HepG2 (cell line): Measurements from ENCODE around the gene DHCR7. TPM values are rescaled to one million over a fixed set of nuclear protein-coding genes. Genes with fewer than 3 reads are reported as not detected.
A peak's percentile ranks its signal among the peaks of the same experiment; 100 is the strongest.

ENCODE experiments used
- AGO2 ChIP-seq: fragments of 200-400 bp; formaldehyde crosslinking; optimal IDR thresholded peaks from 2 replicates; pipeline ENCODE3; 2017; ENCODE audit warnings: mild to moderate bottlenecking, low read depth, low read length, moderate library complexity
- CHD2 ChIP-seq: IDR thresholded peaks from 2 replicates; pipeline ENCODE4 v1.6.1; 2011; ENCODE audit warnings: low read depth, low read length, improper control_type of control experiment
- DZIP1 ChIP-seq: sonication (generic); formaldehyde crosslinking; IDR thresholded peaks from 2 replicates; pipeline ENCODE4 v1.5.0; 2020; ENCODE audit warnings: mild to moderate bottlenecking, missing genetic modification reagents
- KAT8 ChIP-seq: IDR thresholded peaks from 2 replicates; pipeline ENCODE4 v1.6.1; 2016; ENCODE audit warnings: missing genetic modification reagents, missing compliant biosample characterization
- POGZ ChIP-seq: sonication (generic); formaldehyde crosslinking; IDR thresholded peaks from 2 replicates; pipeline ENCODE4 v1.4.0; 2020; ENCODE audit warnings: mild to moderate bottlenecking, missing genetic modification reagents
- SNAI1 ChIP-seq: sonication (generic); formaldehyde crosslinking; IDR thresholded peaks from 2 replicates; pipeline ENCODE4 v1.5.0; 2020; ENCODE audit warnings: mild to moderate bottlenecking, missing genetic modification reagents, borderline replicate concordance
- SUZ12 ChIP-seq: fragments of 150-350 bp; IDR thresholded peaks from 2 replicates; pipeline ENCODE4 v1.6.1; 2014; ENCODE audit warnings: low read depth, low read length
- YEATS2 ChIP-seq: sonication (generic); formaldehyde crosslinking; IDR thresholded peaks from 2 replicates; pipeline ENCODE4 v1.4.0; 2020; ENCODE audit warnings: missing genetic modification reagents, borderline replicate concordance
- ZFP41 ChIP-seq: sonication (generic); formaldehyde crosslinking; IDR thresholded peaks from 2 replicates; pipeline ENCODE4 v1.4.0; 2020; ENCODE audit warnings: mild to moderate bottlenecking, missing genetic modification reagents, borderline replicate concordance
- ZNF296 ChIP-seq: sonication (generic); formaldehyde crosslinking; conservative IDR thresholded peaks from 2 replicates; pipeline ENCODE4 v1.5.0; 2020; ENCODE audit warnings: mild to moderate bottlenecking, missing genetic modification reagents
- ZNF30 ChIP-seq: sonication (generic); formaldehyde crosslinking; IDR thresholded peaks from 2 replicates; pipeline ENCODE4 v1.5.0; 2020; ENCODE audit warnings: mild to moderate bottlenecking, missing genetic modification reagents
- ZNF331 ChIP-seq: sonication (generic); formaldehyde crosslinking; IDR thresholded peaks from 2 replicates; pipeline ENCODE4 v1.4.0; 2020; ENCODE audit warnings: missing genetic modification reagents
- ZNF382 ChIP-seq: sonication (generic); formaldehyde crosslinking; IDR thresholded peaks from 2 replicates; pipeline ENCODE4 v1.5.0; 2020; ENCODE audit warnings: missing genetic modification reagents, mild to moderate bottlenecking, borderline replicate concordance
- ZNF598 ChIP-seq: sonication (generic); formaldehyde crosslinking; IDR thresholded peaks from 2 replicates; pipeline ENCODE4 v1.5.1; 2020; ENCODE audit warnings: mild to moderate bottlenecking, missing genetic modification reagents, borderline replicate concordance
- ZNF816 ChIP-seq: sonication (generic); formaldehyde crosslinking; IDR thresholded peaks from 2 replicates; pipeline ENCODE4 v1.8.0; 2022; ENCODE audit warnings: missing genetic modification reagents, mild to moderate bottlenecking, borderline replicate concordance
- ZSCAN21 ChIP-seq: sonication (generic); formaldehyde crosslinking; IDR thresholded peaks from 2 replicates; pipeline ENCODE4 v1.8.0; 2022; ENCODE audit warnings: mild to moderate bottlenecking, missing genetic modification reagents, moderate library complexity, borderline replicate concordance
- polyA plus RNA-seq, 8 experiments: library from polyadenylated mRNA; depleted of rRNA in 3 of 8; stranded (reverse) in 7 of 8; unstranded in 1 of 8; fragments of >200 nt; fragmentation: Illumina TruSeq in 4 of 8; extraction: Trizol in 4 of 8; gene quantifications; 2 replicates each; pipeline versions ENCODE4 v1.2.1 to v1.2.3, GENCODE V29; 2011 to 2016; ENCODE audit warnings: low read depth in 4 of 8, missing spikeins in 1 of 8, mixed read lengths in 1 of 8; ENCODE audit not compliant: insufficient read depth in 1 of 8
- total RNA-seq, 5 experiments: library from RNA; depleted of rRNA; stranded (reverse); fragments of >200 nt; fragmentation: Illumina TruSeq; extraction: Trizol; gene quantifications; 2 replicates each; pipeline ENCODE4 v1.2.3, GENCODE V29; 2016; ENCODE audit warnings: low read depth in 1 of 5
- TF ChIP-seq, protein P1 (sequence below): sonication (generic); formaldehyde crosslinking; IDR thresholded peaks from 2 replicates; pipeline ENCODE4 v1.9.0; 2021; ENCODE audit warnings: missing genetic modification reagents, borderline replicate concordance
- TF ChIP-seq, protein P2 (sequence below): sonication (generic); formaldehyde crosslinking; IDR thresholded peaks from 2 replicates; pipeline ENCODE4 v1.4.0; 2020; ENCODE audit warnings: missing genetic modification reagents, low read depth, mild to moderate bottlenecking, borderline replicate concordance
- TF ChIP-seq, protein P3 (sequence below): sonication (generic); formaldehyde crosslinking; IDR thresholded peaks from 2 replicates; pipeline ENCODE4 v1.8.0; 2022; ENCODE audit warnings: mild to moderate bottlenecking, missing genetic modification reagents; ENCODE audit not compliant: insufficient replicate concordance

The DHCR7 gene
- total and polyA plus RNA-seq, 2 of the 13 experiments (the other 11 are each of a cell fraction or from before 2014, with no cell fraction given): 96.0 to 143 TPM

DNA sequence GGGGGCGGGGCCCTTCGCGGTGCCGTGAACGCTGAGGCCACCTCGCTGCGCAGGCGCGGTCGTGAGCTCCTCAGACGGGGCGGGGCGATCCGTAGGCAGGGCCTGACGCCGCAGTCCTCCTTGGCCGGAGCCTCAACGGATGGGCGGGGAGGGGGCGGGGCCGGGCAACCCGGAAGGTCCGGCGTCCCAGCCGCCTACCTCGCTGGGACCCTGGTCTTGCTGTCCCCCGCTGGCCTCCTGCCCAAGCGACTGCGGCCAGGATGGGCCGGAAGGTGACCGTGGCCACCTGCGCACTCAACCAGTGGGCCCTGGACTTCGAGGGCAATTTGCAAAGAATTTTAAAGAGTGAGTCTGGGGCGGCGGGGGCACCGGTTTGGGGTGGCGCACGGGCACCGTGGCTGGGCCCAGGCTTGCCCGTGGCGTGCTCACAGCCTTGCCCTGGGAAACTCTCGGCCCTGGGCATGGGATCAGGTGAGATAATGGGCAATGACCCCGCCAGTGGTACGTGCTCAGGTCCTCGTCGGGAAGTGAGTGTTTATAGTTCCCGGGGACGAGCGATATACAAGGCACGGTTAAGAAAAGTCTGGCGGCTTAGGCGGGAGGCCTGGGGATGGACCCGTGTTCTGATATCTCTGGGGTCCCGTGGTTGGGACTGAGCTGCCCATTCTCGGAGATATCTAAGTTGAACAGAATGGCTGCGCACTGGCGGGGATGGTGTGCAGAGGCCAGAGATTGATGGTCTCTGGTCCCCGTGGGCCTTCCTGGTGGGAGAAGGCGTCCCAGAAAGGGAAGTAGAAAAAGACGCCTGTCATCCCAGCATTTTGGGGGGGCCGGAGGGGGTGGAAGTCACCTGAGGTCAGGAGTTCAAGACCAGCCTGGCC, 5.1 kb upstream of the DHCR7 start, which contains the start of gene NADSYN1 (continued):
- TF ChIP-seq DZIP1 (0 out of 2 replicates have a peak, but pooled peaks have one; percentile 79), SUZ12 (no peak), KAT8 (CRISPR knock-in tag) (peak; percentile 79), SNAI1 (CRISPR knock-in tag) (peak; percentile 32; the same call in 1 of the 2 replicates), ZFP41 (no peak), ZNF816 (CRISPR knock-in tag) (no peak), YEATS2 (peak; percentile 60), ZNF296 (CRISPR knock-in tag) (peak; percentile 85; the same call in 1 of the 2 replicates), ZNF30 (CRISPR knock-in tag) (no peak), ZNF331 (CRISPR knock-in tag) (0 out of 2 replicates have a peak, but pooled peaks have one; percentile 6), ZSCAN21 (CRISPR knock-in tag) (0 out of 2 replicates have a peak, but pooled peaks have one; percentile 44), ZNF598 (CRISPR knock-in tag) (0 out of 2 replicates have a peak, but pooled peaks have one; percentile 44), ZNF382 (CRISPR knock-in tag) (no peak), POGZ (CRISPR knock-in tag) (peak; percentile 48; the same call in 1 of the 2 replicates), CHD2 (no peak), AGO2 (peak; percentile 52)
- TF ChIP-seq, protein P1, sequence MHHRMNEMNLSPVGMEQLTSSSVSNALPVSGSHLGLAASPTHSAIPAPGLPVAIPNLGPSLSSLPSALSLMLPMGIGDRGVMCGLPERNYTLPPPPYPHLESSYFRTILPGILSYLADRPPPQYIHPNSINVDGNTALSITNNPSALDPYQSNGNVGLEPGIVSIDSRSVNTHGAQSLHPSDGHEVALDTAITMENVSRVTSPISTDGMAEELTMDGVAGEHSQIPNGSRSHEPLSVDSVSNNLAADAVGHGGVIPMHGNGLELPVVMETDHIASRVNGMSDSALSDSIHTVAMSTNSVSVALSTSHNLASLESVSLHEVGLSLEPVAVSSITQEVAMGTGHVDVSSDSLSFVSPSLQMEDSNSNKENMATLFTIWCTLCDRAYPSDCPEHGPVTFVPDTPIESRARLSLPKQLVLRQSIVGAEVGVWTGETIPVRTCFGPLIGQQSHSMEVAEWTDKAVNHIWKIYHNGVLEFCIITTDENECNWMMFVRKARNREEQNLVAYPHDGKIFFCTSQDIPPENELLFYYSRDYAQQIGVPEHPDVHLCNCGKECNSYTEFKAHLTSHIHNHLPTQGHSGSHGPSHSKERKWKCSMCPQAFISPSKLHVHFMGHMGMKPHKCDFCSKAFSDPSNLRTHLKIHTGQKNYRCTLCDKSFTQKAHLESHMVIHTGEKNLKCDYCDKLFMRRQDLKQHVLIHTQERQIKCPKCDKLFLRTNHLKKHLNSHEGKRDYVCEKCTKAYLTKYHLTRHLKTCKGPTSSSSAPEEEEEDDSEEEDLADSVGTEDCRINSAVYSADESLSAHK: no peak
- TF ChIP-seq, protein P2, sequence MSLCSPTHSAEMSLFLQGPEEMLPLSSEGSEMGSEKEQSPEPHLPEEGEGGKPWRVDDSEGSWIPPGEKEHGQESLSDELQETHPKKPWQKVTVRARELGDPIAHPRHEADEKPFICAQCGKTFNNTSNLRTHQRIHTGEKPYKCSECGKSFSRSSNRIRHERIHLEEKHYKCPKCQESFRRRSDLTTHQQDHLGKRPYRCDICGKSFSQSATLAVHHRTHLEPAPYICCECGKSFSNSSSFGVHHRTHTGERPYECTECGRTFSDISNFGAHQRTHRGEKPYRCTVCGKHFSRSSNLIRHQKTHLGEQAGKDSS (CRISPR knock-in tag): 0 out of 2 replicates have a peak, but pooled peaks have one; percentile 45
- TF ChIP-seq, protein P3, sequence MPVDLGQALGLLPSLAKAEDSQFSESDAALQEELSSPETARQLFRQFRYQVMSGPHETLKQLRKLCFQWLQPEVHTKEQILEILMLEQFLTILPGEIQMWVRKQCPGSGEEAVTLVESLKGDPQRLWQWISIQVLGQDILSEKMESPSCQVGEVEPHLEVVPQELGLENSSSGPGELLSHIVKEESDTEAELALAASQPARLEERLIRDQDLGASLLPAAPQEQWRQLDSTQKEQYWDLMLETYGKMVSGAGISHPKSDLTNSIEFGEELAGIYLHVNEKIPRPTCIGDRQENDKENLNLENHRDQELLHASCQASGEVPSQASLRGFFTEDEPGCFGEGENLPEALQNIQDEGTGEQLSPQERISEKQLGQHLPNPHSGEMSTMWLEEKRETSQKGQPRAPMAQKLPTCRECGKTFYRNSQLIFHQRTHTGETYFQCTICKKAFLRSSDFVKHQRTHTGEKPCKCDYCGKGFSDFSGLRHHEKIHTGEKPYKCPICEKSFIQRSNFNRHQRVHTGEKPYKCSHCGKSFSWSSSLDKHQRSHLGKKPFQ: no peak
